IPS-18a (cell line): ENCODE results near the gene NBEAL1.
"Not testable (repeated sequence)": the region's sequence is repeated elsewhere in the genome, so short reads cannot be mapped to it uniquely, and the experiment has no call there.

Source experiments
- H3K27ac ChIP-seq: one replicate; pipeline ENCODE4 v1.5.1; 2013; ENCODE audit warnings: low read length
- H3K27me3 ChIP-seq: one replicate; pipeline ENCODE4 v1.6.1; 2013; ENCODE audit warnings: mild to moderate bottlenecking, low read length; ENCODE audit not compliant: control insufficient read depth, insufficient read depth
- H3K36me3 ChIP-seq: one replicate; pipeline ENCODE4 v1.6.1; 2013; ENCODE audit warnings: low read depth, low read length; ENCODE audit not compliant: control insufficient read depth
- H3K4me1 ChIP-seq: one replicate; pipeline ENCODE4 v1.6.1; 2013; ENCODE audit warnings: low read depth, low read length; ENCODE audit not compliant: control insufficient read depth
- H3K4me3 ChIP-seq: one replicate; pipeline ENCODE4 v1.5.1; 2013; ENCODE audit warnings: low read length
- H3K9ac ChIP-seq: one replicate; pipeline ENCODE4 v1.6.1; 2013; ENCODE audit warnings: mild to moderate bottlenecking, low read length, moderate library complexity
- H3K9me3 ChIP-seq: one replicate; pipeline ENCODE4 v1.6.1; 2013; ENCODE audit warnings: low read depth, low read length; ENCODE audit not compliant: control insufficient read depth

The NBEAL1 gene

DNA sequence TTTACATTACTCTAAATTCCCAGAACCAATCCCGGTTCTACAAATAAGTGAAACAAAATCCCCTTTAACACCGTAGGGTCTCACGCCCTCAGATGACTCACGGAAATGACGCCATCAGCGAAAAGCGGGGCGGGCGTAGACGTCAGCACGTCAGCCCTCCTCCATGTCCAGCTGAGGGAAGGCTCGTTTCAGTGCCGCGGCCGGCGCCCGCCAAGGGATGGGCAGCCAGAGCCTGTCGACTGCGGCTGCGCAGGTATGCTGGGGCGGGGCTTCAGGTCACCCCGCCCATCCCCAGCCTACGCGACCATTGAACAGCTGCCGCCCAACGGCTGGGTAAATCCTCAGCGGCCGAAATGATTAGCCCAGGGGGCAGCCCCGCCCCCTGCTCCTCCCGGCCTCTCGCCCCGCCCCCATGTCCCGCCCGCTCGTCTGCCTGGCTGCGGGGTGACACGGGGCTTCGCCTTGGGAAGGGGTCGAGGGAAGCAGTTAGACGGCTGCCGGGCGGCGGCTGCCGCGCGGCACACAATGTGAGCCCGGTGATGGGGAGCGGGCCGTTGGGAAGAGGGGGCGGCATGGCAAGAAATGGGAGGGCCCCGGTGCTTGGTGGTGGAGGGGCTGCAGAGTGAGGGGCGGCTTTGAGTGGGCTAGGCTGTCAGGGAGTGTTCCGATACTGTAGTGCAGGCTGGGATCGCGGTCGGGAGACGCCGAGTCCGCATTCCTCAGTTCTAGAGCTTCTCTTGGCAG, at the start of gene NBEAL1:
Gene NBEAL1, plus strand, starts transcription at position 420 of the 744 bp plus-strand sequence. CDS start 1,510 bp downstream, outside the sequence.
- Histone ChIP-seq H3K9me3 (no peaks in the 10 kb centered on the region), H3K4me1 (no peaks in the 10 kb centered on the region), H3K27me3 (no peaks in the 10 kb centered on the region), H3K27ac (peak within 1 kb of the TSS; percentile 73), H3K9ac (peak within 1 kb of the TSS; percentile 77), H3K36me3 (no peaks in the 10 kb centered on the region), H3K4me3 (peak within 1 kb of the TSS; percentile 95)

DNA sequence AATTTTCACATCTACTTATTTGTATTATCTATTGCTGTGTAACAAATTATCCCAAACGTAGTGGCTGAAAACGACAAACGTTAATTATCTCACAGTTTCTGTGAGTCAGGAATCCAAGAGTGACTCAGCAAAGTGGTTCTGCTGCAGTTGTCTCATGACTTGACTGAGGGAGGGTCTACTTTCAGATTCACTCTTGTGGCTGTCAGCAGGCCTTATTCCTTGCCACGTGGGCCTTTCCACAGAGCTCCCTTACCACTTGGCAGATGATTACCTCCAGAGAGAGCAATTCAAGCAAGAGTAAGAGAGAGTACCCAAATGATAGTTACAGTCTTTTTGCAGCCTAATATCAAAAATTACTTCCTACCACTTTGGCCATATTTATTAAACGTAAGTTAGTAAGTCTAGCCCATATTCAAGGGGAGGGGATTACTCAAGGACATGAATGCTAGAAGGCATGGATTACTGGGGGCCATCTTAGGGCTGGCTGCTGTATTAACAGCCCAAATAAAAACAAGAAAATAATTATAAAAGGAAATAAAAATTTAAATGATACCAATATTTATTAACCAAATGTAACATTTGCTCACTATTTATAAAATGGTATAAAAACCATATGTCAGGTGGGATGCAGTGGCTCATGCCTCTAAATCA, 48.7 kb upstream of the NBEAL1 start:
- Histone ChIP-seq H3K9me3 (no peaks in the 10 kb centered on the region), H3K9ac (no peak overlapping the region), H3K4me1 (no peaks in the 10 kb centered on the region), H3K4me3 (no peak overlapping the region), H3K27me3 (no peaks in the 10 kb centered on the region), H3K27ac (no peak overlapping the region), H3K36me3 (no peaks in the 10 kb centered on the region)

DNA sequence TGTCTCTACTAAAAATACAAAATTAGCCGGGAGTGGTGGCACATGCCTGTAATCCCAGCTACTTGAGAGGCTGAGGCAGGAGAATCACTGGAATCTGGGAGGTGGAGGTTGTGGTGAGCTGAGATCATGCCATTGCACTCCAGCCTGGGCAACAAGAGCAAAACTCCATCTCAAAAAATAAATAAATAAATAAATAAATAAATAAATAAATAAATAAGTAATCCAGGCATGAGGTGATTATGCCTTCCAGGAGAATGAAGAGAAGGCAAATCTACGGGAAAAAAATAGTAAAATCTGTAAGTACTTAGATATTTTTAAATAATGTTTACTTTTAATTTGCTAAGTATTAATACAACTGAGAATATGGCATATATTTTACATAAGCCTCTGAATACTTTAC, 45.3 kb upstream of the NBEAL1 start:
- not testable (repeated sequence) for H3K4me3 ChIP-seq, H3K9ac ChIP-seq, H3K27me3 ChIP-seq, H3K9me3 ChIP-seq, H3K36me3 ChIP-seq, H3K27ac ChIP-seq, H3K4me1 ChIP-seq

DNA sequence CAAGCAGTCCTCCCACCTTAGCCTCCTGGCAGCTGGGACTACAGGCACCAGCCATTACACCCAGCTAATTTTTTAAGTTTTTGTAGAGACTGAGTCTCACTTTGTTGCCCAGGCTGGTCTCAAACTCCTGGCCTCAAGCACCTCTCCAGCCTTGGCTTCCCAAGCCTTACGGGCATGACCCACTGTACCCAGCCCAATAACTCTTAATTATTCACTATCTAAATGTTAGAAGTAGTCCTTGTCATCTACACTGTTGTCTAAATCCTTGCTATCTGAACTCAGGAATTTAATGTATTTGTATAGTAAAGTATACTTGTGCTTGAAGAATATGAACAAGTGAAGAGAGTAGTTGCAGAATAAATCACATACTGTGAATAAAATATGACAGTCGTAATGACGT, 37.9 kb upstream of the NBEAL1 start:
- H3K36me3 ChIP-seq, result no peaks in the 10 kb centered on the region
- H3K27ac ChIP-seq, result no peak overlapping the region
- no peak overlapping the region for H3K9ac ChIP-seq
- H3K4me1 ChIP-seq, result no peaks in the 10 kb centered on the region
- no peaks in the 10 kb centered on the region for H3K9me3 ChIP-seq
- H3K27me3 ChIP-seq, result no peaks in the 10 kb centered on the region
- no peak overlapping the region for H3K4me3 ChIP-seq

DNA sequence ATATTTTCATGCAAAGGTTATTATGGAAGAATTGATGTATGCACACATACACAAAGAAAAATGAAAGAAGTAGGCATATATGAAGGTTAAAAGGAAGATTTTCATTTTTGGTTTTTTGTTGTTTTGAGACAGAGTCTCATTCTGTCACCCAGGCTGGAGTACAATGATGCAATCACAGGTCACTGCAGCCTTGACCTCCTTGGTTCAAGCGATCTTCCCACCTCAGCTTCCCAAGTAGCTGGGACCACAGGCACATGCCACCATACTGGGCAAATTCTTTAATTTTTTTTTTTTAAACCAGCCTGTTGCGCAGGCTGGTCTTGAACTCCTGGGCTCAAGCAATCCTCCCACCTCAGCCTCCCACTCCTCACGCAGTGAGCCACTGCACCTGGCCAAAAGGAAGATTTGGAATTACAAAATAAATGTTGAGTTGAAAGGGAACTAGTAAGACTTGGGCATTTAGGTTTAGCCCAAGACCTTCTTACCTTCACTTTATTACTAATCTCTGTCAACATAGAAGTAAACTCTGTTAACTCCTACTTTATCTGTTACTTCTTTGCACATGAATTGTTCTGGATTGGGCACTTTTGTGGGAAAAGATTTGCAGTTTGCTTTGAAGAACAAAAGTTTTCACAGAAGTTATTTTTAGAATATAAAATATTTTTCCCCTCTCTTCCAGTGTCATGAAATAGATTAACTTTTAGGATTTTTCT, 31.7 kb upstream of the NBEAL1 start:
- Histone ChIP-seq H3K4me1 (no peaks in the 10 kb centered on the region), H3K9ac (no peak overlapping the region), H3K9me3 (no peaks in the 10 kb centered on the region), H3K27me3 (no peaks in the 10 kb centered on the region), H3K36me3 (no peaks in the 10 kb centered on the region), H3K27ac (no peak overlapping the region), H3K4me3 (no peak overlapping the region)

DNA sequence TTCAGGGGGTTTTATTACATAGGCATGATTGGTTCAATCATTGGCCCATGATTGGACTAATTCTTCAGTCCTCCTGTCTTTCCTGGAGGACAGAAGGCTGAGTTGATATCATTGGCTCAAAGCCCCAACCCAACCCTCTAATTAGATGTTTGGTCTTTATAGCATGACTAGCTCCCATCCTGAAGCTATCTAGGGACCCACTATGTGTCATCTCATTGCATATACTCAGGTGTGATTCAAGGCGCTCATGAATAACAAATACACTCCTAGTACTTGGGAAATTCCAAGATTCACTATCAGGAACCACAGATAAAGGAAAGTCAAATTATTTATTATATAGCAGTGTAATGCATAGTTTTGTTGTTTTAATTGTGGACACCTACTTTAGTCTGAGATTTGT, 24.9 kb upstream of the NBEAL1 start:
- H3K36me3 ChIP-seq, result no peaks in the 10 kb centered on the region
- H3K4me3 ChIP-seq, result no peak overlapping the region
- H3K9me3 ChIP-seq, result no peaks in the 10 kb centered on the region
- H3K27me3 ChIP-seq, result no peaks in the 10 kb centered on the region
- no peak overlapping the region for H3K27ac ChIP-seq
- H3K4me1 ChIP-seq, result no peaks in the 10 kb centered on the region
- H3K9ac ChIP-seq, result no peak overlapping the region

DNA sequence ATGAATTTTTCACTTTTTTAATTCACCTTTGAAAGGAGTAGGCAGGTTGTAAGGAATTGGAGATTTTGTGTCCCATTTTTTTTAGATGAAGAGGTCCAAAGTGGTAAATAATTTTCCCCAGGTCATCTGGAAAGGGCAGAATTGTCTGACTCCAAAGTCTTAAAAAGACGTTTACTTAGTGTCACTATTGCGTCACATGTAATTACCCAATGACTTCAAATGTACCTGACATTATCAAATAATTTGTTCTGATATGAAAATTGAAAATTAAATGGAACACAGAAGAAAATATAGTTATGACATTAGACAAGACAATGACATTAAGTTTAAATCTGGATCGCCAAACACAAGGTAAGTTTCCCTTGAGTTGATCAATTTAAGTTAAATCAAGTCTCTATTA, 24.2 kb upstream of the NBEAL1 start:
- Histone ChIP-seq H3K36me3 (no peaks in the 10 kb centered on the region), H3K4me3 (no peak overlapping the region), H3K27ac (no peak overlapping the region), H3K9me3 (no peaks in the 10 kb centered on the region), H3K27me3 (no peaks in the 10 kb centered on the region), H3K9ac (no peak overlapping the region), H3K4me1 (no peaks in the 10 kb centered on the region)

DNA sequence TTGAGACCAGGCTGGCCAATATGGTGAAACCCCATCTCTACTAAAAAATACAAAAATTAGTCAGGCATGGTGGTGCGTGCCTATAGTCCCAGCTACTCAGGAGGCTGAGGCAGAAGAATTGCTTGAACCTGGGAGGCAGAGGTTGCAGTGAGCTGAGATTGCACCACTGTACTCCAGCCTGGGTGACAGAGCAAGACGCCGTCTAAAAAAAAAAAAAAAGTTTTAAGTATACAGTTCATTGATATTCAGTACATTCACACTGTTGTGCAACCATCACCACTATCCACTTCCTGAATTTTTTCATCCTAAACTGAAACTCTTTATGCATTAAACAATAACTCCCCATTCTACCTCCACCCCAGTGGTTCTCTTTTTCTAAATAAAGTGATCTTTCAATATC, 17.6 kb upstream of the NBEAL1 start:
- H3K27me3 ChIP-seq, result not testable (repeated sequence)

DNA sequence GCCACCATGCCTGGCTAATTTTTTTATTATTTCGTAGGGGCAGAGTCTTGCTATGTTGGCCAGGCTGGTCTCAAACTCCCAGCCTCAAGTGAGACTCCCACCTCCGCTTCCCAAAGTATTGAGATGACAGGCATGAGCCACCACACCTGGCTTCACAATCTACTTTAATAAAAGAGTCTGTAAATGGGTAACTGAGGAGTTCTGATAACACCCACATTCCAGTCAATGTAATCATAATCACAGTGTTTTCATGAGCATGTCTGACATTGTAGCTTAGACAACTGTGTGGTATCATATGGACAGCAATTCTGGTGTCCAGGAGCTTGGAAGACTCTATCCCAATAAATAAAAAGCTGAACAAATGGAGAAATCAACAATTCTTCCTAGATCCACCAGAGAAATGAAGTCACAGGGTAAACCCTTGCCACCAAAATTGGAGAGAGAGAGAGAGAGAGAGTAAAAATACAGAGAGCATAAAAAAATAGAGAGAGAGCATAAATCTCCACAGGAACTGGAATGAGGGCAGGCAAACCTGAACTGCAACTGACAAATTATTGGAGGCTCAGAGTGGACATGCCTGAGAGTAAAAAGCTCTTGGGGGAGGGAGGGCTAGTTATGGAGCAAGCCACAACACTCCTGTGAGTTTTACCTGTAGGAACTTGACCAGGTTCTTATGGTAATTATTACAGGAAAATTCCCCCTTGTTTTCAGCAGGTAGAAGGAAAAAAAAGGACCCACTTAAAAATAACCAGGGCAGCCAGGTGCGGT, 12.4 kb upstream of the NBEAL1 start:
- H3K4me1 ChIP-seq, result no peaks in the 10 kb centered on the region
- no peaks in the 10 kb centered on the region for H3K36me3 ChIP-seq
- no peaks in the 10 kb centered on the region for H3K27me3 ChIP-seq
- H3K9me3 ChIP-seq, result no peaks in the 10 kb centered on the region
- no peak overlapping the region for H3K27ac ChIP-seq
- H3K9ac ChIP-seq, result no peak overlapping the region
- H3K4me3 ChIP-seq, result no peak overlapping the region

More for the DNA sequence above, 17.6 kb upstream of the NBEAL1 start:
- H3K9ac ChIP-seq, H3K4me1 ChIP-seq, H3K9me3 ChIP-seq, H3K27ac ChIP-seq, H3K36me3 ChIP-seq, H3K4me3 ChIP-seq: not testable (repeated sequence)

DNA sequence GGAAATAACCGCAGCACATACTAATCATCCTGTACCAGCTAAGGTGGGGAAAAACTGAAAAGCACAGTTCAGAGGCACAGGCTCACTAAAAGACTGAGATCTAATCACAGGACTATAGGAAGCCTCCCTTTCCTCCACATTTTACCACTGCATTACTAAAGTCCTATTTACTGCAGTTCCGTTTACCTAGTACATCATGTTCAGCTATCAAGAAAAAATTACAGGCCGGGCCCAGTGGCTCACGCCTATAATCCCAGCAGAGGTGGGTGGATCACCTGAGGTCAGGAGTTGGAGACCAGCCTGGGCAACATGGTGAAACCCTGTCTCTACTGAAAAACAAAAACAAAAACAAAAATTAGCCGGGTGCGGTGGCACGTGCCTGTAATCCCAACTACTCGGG, 11.0 kb upstream of the NBEAL1 start:
- Histone ChIP-seq H3K4me1 (no peaks in the 10 kb centered on the region), H3K36me3 (no peaks in the 10 kb centered on the region), H3K9ac (no peak overlapping the region), H3K9me3 (no peaks in the 10 kb centered on the region), H3K4me3 (no peak overlapping the region), H3K27ac (no peak overlapping the region), H3K27me3 (no peaks in the 10 kb centered on the region)

DNA sequence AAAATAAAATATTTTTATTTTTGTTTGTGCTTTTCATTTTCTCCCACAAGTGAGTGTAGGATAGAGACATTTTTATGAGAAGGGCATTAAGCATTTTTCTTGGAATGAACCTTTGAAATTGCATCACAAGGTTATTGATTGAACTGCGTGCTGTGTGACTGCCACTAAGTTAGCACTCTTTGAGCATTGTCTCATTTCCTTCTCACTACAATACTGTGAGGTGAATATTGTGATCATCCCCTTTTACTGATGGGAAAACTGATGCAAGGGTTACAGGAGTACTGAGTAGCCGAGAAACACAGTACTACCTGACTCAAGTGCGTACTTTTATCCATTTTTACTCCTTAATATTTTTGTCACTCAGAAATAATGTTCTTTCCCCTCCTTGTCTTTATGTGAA, 2.0 kb downstream of the NBEAL1 start:
- Histone ChIP-seq H3K4me1 (no peaks in the 10 kb centered on the region), H3K27ac (no peak overlapping the region), H3K9me3 (no peaks in the 10 kb centered on the region), H3K9ac (no peak overlapping the region), H3K36me3 (no peaks in the 10 kb centered on the region), H3K4me3 (no peak overlapping the region), H3K27me3 (no peaks in the 10 kb centered on the region)
